Measurements from ENCODE around the gene INTS3.

DNA sequence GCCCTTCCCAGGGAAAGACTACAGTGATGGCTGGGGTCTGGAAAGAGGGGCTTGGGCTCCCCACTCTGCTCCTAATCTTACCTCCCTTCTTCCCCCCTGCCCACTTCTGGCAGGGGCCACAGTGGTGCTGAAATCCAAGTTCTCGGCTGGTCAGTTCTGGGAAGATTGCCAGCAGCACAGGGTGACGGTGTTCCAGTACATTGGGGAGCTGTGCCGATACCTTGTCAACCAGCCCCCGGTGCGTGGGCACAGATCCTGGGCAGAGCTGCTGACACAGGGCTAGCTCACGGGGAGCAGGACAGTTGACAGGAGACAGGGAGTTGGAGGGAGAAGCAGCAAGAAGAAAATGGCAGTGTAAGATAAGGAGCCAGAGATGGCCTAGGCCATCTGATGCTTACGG is 49.8 kb downstream of the INTS3 start:
- TF ChIP-seq POLR2A (IDR thresholded peaks at IDR 0.05; ENCODE audit: low read depth, low read length) (no peak), TAF1 (IDR thresholded peaks at IDR 0.05; ENCODE audit: low read depth, low read length) (no peak), SPI1 (IDR thresholded peaks at IDR 0.05; ENCODE audit: low read depth, low read length) (no peak), POLR2AphosphoS5 (IDR thresholded peaks at IDR 0.05; ENCODE audit: low read depth, low read length) (no peak)

All from GM12891 (cell line).